ENCODE measurements around the gene HS6ST2.

HS6ST2 gene

DNA sequence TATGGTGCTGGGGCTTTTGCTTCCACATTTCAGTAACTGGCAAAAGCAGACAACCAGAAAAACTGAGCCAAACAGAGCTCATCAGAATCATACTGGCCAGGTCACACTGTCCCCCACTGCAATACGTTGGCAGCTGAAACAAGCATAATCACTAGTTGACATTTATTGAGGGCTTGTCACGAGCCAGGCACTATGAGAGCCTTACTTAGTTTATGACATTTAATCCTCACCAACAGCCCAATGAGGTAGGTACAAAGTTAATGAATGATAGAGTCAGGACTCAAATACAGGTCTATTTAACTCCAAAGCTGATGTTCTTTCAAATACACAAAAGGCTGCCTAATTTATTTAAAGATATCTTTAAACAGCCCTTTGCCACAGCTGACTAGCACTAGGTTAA is 295.6 kb downstream of the HS6ST2 start (continued):
- no peak for TF ChIP-seq ZBTB1 (tag by site-specific recombination; IDR thresholded peaks at IDR 0.05)
- TF ChIP-seq ZNF571 (tag by site-specific recombination; IDR thresholded peaks at IDR 0.05): no peak
- TF ChIP-seq MEIS1 (CRISPR knock-in tag; IDR thresholded peaks at IDR 0.05; ENCODE audit: borderline replicate concordance): no peak
- TF ChIP-seq WT1 (tag by site-specific recombination; IDR thresholded peaks at IDR 0.05): no peak
- TF ChIP-seq ZNF16 (tag by site-specific recombination; IDR thresholded peaks at IDR 0.05; ENCODE audit: low read depth): no peak
- no peak for TF ChIP-seq ZNF221 (tag by site-specific recombination; IDR thresholded peaks at IDR 0.05; ENCODE audit: borderline replicate concordance)
- TF ChIP-seq ZNF324 (tag by site-specific recombination; IDR thresholded peaks at IDR 0.05): no peak
- no peak for TF ChIP-seq ZNF549 (tag by site-specific recombination; IDR thresholded peaks at IDR 0.05)
- no peak for TF ChIP-seq ZNF449 (tag by site-specific recombination; IDR thresholded peaks at IDR 0.05)
- TF ChIP-seq ZSCAN23 (tag by site-specific recombination; IDR thresholded peaks at IDR 0.05): no peak
- no peak for TF ChIP-seq ZNF514 (tag by site-specific recombination; IDR thresholded peaks at IDR 0.05)
- no peak for TF ChIP-seq GFI1B (tag by site-specific recombination; IDR thresholded peaks at IDR 0.05)

GRCh38 chrX:132657876-132658275 is 300.6 kb downstream of the HS6ST2 start:
- Histone ChIP-seq H3K4me1 (ENCODE audit: control insufficient read depth, insufficient read depth, low read length) (peaks cover 6% of the 10 kb centered on the region; the same call in 1 of the 2 replicates), H3K9me3 (ENCODE audit: control insufficient read depth, insufficient read depth, low read depth, low read length) (no peaks in the 10 kb centered on the region), H3K27ac (ENCODE audit: extremely low read depth, low read depth, low read length) (no peak overlapping the region), H3K4me3 (ENCODE audit: low read depth, low read length) (no peak overlapping the region), H3K36me3 (ENCODE audit: control insufficient read depth in 2 of 2, insufficient read depth in 1 of 2, low read length in 2 of 2) (no peaks in the 10 kb centered on the region)
- ChIA-PET POLR2A (no interaction called here), CTCF (no interaction called here)
- TF ChIP-seq ZNF354C (tag by site-specific recombination; IDR thresholded peaks at IDR 0.05; ENCODE audit: borderline replicate concordance, low read depth) (no peak), ZNF501 (tag by site-specific recombination; IDR thresholded peaks at IDR 0.05) (no peak), ZNF510 (tag by site-specific recombination; IDR thresholded peaks at IDR 0.05; ENCODE audit: insufficient replicate concordance) (no peak), TRIM28 (IDR thresholded peaks at IDR 0.05; ENCODE audit: borderline replicate concordance, low read length) (no peak), PRDM1 (tag by site-specific recombination; IDR thresholded peaks at IDR 0.05) (no peak), ZNF777 (tag by site-specific recombination; IDR thresholded peaks at IDR 0.05; ENCODE audit: borderline replicate concordance) (no peak), ZNF704 (tag by site-specific recombination; IDR thresholded peaks at IDR 0.05) (no peak), ZNF175 (tag by site-specific recombination; IDR thresholded peaks at IDR 0.05) (no peak), ZNF211 (tag by site-specific recombination; IDR thresholded peaks at IDR 0.05; ENCODE audit: low read depth) (no peak), ZNF596 (tag by site-specific recombination; IDR thresholded peaks at IDR 0.05) (no peak), KLF7 (tag by site-specific recombination; IDR thresholded peaks at IDR 0.05; ENCODE audit: borderline replicate concordance) (no peak)
- TF ChIP-seq, protein P1, sequence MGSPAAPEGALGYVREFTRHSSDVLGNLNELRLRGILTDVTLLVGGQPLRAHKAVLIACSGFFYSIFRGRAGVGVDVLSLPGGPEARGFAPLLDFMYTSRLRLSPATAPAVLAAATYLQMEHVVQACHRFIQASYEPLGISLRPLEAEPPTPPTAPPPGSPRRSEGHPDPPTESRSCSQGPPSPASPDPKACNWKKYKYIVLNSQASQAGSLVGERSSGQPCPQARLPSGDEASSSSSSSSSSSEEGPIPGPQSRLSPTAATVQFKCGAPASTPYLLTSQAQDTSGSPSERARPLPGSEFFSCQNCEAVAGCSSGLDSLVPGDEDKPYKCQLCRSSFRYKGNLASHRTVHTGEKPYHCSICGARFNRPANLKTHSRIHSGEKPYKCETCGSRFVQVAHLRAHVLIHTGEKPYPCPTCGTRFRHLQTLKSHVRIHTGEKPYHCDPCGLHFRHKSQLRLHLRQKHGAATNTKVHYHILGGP (tag by site-specific recombination; IDR thresholded peaks at IDR 0.05): no peak
- TF ChIP-seq, protein P2, sequence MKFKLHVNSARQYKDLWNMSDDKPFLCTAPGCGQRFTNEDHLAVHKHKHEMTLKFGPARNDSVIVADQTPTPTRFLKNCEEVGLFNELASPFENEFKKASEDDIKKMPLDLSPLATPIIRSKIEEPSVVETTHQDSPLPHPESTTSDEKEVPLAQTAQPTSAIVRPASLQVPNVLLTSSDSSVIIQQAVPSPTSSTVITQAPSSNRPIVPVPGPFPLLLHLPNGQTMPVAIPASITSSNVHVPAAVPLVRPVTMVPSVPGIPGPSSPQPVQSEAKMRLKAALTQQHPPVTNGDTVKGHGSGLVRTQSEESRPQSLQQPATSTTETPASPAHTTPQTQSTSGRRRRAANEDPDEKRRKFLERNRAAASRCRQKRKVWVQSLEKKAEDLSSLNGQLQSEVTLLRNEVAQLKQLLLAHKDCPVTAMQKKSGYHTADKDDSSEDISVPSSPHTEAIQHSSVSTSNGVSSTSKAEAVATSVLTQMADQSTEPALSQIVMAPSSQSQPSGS (tag by site-specific recombination; IDR thresholded peaks at IDR 0.05; ENCODE audit: low read depth): no peak
- TF ChIP-seq, protein P3, sequence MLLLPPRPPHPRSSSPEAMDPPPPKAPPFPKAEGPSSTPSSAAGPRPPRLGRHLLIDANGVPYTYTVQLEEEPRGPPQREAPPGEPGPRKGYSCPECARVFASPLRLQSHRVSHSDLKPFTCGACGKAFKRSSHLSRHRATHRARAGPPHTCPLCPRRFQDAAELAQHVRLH (tag by site-specific recombination; IDR thresholded peaks at IDR 0.05): no peak
- TF ChIP-seq, protein P4, sequence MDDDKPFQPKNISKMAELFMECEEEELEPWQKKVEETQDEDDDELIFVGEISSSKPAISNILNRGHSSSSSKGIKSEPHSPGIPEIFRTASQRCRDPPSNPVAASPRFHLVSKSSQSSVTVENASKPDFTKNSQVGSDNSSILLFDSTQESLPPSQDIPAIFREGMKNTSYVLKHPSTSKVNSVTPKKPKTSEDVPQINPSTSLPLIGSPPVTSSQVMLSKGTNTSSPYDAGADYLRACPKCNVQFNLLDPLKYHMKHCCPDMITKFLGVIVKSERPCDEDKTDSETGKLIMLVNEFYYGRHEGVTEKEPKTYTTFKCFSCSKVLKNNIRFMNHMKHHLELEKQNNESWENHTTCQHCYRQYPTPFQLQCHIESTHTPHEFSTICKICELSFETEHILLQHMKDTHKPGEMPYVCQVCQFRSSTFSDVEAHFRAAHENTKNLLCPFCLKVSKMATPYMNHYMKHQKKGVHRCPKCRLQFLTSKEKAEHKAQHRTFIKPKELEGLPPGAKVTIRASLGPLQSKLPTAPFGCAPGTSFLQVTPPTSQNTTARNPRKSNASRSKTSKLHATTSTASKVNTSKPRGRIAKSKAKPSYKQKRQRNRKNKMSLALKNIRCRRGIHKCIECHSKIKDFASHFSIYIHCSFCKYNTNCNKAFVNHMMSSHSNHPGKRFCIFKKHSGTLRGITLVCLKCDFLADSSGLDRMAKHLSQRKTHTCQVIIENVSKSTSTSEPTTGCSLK (tag by site-specific recombination; IDR thresholded peaks at IDR 0.05): no peak
- TF ChIP-seq, protein P5, sequence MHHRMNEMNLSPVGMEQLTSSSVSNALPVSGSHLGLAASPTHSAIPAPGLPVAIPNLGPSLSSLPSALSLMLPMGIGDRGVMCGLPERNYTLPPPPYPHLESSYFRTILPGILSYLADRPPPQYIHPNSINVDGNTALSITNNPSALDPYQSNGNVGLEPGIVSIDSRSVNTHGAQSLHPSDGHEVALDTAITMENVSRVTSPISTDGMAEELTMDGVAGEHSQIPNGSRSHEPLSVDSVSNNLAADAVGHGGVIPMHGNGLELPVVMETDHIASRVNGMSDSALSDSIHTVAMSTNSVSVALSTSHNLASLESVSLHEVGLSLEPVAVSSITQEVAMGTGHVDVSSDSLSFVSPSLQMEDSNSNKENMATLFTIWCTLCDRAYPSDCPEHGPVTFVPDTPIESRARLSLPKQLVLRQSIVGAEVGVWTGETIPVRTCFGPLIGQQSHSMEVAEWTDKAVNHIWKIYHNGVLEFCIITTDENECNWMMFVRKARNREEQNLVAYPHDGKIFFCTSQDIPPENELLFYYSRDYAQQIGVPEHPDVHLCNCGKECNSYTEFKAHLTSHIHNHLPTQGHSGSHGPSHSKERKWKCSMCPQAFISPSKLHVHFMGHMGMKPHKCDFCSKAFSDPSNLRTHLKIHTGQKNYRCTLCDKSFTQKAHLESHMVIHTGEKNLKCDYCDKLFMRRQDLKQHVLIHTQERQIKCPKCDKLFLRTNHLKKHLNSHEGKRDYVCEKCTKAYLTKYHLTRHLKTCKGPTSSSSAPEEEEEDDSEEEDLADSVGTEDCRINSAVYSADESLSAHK (tag by site-specific recombination; IDR thresholded peaks at IDR 0.05): no peak
